GM21619 (cell line): Measurements from ENCODE around the gene TEK.

Experiments
- ATAC-seq: cut with Tn5 transposase; IDR thresholded peaks from one replicate; pipeline ENCODE4 v1.9.1; 2021; ENCODE audit not compliant: unreplicated experiment

Gene TEK

DNA sequence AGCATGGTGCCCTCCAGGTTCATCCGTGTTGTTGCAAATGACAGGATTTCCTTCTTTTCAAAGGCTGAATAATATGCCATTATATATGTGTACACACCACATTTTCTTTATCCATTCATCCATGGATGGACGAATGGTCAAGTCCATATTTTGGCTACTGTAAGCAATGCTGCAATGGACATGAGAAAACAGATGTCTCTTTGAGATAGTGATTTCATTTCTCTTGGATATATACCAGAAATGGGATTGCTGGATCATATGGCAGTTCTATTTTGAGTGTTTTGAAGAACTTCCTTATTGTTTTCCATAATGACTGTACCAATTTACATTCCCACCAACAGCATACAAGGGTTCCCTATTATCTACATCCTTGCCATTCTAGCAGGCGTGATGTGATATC, 67.9 kb downstream of the TEK start:
- no peak for ATAC-seq

DNA sequence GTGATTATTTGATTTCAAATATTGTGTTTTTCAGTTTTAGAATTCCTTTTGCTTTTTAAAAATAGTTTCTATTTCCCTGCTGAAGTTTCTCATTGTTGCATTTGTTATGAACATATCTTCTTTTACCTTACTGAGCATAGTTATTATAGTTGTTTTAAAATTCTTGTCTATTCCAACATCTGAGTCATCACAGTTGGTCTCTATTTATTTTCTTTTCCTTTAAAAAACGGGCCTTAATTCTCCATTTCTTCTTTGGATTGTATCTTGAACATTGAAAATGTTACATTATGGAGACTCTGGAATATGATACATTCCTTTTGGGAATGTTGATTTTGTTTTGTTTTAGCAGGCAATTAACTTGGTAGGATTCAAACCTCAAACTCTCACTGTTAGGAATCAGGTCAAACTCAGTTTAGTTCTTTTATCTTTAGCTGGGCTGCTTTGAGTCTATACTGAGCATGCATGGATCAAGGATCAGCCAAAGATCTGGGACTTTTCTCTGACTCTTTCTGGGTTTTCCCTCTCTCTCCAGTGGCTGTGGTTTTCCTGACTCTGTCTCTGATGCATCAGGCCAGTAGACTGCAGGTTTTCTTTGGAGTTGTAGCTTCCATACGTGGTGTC, 70.3 kb downstream of the TEK start:
- ATAC-seq = no peak

GRCh38 chr9:27181381-27181780, 72.4 kb downstream of the TEK start:
- ATAC-seq = no peak

DNA sequence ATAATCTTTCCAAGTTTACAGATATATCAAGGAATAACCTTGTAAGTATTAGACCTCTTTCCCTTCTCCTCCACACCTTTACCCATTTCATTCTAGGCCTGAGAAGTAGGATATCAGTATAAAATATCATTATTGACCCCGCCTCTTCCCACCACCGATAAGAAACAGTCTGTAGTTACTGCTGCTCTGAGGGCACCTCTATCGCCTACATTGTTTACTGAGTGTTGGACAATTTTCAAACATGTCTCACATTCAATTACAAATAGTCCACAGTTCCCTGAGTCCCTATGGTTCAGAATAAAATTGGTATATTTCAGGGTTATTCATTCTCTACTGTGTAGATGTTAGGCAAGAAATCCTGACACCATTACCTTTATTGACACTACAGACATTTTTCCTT, 73.4 kb downstream of the TEK start:
- ATAC-seq = no peak

DNA sequence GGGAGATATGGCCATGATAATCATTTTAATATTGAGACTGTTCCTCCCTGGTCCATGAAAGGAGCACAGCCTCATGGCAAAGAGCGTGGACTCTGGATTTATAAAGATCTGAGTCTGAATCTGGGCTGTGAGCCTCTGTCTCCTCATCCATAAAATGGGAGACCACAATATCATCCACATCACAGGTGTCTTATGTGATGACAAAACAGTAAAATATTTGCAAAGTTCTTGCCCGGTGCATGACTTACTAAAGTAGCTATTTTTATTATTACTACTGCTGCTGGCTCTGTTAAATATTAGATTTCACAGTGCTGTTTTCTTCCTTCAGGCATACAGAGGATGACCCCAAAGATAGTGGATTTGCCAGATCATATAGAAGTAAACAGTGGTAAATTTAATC, 74.1 kb downstream of the TEK start:
- no peak for ATAC-seq

DNA sequence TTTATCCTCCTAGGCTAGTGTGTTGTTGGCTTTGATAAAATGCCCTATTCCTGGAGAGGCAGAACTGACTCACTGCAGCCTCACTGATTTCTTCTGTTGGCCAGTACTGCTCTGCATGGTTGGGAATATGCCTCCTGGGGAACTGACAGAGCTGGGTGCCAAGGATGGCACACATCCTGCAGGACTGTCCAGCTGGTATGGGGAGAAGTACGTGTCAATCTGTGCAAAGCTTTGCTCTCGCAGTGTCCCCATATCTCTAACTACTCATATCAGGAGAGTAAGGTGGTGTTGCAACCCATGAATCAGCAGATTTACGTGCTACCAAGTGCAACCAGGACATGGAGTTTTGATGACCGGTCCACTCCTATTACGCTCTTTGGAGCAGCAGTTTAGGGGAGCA, 74.7 kb downstream of the TEK start:
- ATAC-seq = no peak

- no peak for ATAC-seq
These were observed 75.7 kb downstream of the TEK start for GRCh38 chr9:27184556-27185351.

GRCh38 chr9:27188426-27188825, 79.4 kb downstream of the TEK start:
- no peak for ATAC-seq

DNA sequence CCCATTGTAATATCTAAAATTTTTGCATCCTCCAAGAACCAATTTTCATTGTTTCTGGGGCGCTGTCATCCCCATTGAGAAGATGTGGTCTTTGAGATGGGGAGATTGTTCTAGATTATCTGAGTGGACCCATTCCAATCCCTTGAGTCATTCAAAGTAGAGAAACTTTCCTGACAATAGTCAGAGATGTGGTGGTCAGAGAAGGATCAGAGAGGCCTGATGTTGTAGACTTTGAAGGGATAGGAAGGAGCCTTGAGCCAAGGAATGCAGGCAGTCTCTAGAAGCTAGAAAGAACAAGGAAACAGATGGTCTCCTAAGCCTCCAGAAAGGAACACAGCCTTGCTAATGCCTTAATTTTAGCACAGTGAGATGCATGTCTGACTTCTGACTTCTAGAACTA, 80.4 kb downstream of the TEK start:
- ATAC-seq = no peak

- no peak for ATAC-seq
These were observed 83.4 kb downstream of the TEK start for GRCh38 chr9:27192291-27192960.

DNA sequence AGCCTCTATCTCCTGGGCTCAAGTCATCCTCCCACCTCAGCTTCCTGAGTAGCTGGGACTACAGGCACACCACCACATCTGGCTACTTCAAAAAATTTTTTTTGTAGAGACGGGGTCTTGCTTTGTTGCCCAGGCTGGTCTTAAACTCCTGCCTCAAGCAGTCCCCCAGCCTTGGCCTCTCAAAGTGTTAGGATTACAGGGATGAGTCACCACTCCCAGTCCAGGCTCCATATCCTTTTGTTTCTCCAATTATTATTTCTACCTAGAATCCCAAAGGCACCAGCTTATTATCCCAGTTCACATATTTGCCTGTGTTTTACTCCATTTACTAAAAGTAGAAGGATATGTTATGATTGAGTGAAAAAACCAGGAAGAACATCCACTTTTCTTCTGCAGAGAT, 84.9 kb downstream of the TEK start:
- no peak for ATAC-seq

GRCh38 chr9:27194401-27195091, 85.5 kb downstream of the TEK start:
- no peak for ATAC-seq

DNA sequence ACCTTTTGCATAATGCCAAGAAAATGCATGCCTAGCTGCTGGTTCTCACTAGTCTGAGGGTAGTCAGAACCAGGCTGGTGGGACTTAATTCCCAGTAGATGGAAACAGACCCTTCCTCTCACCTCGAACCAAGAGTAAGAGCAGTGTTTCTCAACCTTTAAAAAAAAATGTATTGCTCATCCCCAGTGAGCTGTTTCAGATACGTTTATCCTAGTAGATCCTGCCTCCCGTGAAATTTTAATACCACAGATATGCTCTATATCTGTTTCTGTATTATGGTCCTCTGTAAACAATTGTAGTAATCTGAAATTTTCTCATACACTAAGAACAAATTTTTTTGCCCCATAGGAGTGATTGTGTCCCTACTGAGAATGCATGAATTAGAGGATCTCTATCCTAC, 86.2 kb downstream of the TEK start:
- ATAC-seq = no peak

DNA sequence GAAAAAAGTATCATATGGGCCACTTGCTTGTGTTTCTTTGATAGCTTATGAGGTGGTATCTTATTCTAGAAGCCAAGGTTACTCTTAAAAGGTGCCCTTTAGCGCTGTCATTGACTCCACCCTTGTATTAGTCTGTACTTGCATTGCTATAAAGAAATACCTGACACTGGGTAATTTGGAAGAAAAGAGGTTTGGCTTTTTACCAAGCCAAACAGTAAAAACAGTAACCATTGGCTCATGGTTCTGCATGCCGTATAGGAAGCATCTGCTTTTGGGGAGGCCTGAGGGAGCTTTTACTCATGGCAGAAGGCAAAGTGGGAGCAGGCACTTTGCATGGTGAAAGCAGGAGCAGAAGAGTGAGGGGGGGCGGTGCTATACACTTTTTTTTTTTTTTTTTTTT, 87.4 kb downstream of the TEK start:
- ATAC-seq = no peak

DNA sequence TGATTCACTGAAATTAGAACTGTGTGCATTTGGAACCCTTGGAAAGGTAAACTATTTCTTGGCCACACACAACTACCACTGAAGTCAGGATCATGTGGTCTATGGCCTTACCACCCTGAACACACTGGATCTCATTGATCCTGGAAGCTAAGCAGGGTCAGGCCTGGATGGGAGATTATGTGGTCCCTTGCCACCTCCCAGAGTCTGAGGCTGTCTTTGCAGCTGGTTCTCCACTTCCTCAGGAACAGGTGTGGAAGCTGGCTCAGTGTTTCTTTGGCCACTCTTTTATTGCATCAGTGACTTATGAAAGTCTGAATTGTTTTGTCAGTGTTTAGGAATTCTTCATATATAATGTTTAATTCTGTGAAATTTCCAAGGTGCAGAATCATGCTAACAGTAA, 89.2 kb downstream of the TEK start:
- ATAC-seq = no peak

DNA sequence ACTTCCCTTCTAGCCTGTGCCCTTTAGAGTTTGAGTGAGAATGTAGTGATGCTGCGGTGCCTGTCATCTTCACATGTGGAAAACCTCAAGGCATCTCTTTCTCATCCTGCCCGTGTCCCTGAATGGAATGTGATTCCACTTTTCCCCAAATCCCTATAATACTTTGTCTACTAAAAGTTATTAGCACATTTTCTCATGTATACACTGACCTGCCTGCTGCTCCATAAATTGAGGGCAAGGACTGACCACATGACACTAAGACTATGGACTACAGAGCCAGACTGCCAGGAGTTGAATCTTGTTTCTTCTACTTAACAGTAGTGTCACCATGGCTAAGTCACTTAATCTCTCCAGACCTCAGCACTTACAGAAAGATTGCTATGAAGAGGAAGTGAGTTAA, 93.0 kb downstream of the TEK start:
- no peak for ATAC-seq

- ATAC-seq = no peak
These were observed 94.8 kb downstream of the TEK start for GRCh38 chr9:27203783-27204182.

GRCh38 chr9:27204578-27204977, 95.6 kb downstream of the TEK start:
- no peak for ATAC-seq

DNA sequence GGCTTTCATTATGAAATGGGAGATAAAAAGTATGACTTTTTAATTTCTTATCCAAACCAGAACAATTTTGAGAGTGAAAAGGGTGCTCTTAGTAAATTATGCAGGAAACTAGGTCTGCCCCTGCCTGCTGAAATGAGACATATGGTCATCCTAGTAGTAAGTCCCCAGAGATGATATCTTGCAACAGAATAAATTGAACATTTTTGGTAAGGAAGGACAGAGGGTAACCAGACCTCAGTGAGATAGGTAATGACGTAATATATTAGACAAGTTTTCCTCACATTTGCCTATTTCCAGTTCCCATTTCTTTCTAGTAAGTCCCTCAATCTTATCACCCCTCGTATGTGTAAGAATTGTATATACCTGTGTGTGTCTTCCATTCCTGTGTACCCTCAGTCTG, 96.2 kb downstream of the TEK start:
- ATAC-seq = no peak

DNA sequence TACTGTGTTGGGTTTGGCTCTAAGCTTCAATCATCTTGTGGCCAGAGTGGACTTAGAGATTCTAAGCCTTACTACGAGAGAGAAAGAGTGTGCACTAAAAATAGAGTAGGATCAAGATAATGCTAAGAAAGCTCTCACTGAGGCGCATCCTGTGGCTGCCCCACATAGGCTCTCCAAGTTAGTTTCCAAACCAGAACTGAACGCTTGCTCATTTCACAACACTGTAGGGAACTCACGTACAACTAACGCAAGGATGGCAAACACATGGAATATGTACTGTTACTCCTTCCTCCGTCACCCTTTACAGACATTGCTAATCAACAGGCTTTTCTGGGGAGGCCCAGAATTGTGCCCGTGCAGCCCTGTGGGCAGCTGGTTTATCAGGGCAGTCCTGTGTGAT, 97.0 kb downstream of the TEK start:
- no peak for ATAC-seq

DNA sequence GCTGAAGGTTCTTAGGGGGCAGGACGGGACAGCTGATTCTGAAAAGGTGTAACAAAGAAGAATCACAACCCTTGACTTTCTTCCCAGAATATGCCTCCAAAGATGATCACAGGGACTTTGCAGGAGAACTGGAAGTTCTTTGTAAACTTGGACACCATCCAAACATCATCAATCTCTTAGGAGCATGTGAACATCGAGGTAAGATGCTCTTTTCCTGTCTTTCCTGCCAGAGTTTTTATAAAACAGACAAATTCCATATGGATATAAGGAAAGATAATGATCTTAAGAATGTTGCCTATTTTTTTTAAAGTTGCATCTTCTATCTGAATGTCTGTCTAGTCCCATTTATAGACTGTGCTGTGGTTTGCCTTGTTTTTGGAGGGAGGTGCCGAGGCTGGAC, 100.0 kb downstream of the TEK start:
- ATAC-seq = no peak

- ATAC-seq = no peak
These were observed 101.6 kb downstream of the TEK start for GRCh38 chr9:27210588-27210987.
